IMR-90 (cell line): ENCODE results near the gene NPL. TPM values are rescaled to one million over a fixed set of nuclear protein-coding genes. Genes with fewer than 3 reads are reported as not detected.

Source experiments
- polyA plus RNA-seq, 3 experiments: library from polyadenylated mRNA; depleted of rRNA; stranded (reverse); fragments of >200 nt; gene quantifications; 2 replicates each; pipeline ENCODE4 v1.2.3, GENCODE V29; 2012; ENCODE audit warnings: low replicate concordance in 1 of 3
- total RNA-seq: library from RNA; depleted of rRNA; stranded (reverse); fragments of >200 nt; gene quantifications from 2 replicates; pipeline ENCODE4 v1.2.3, GENCODE V29; 2012; rRNA removed

Gene NPL
- total and polyA plus RNA-seq, 2 of the 4 experiments (the other 2 are of a cell fraction): 0.36 to 0.68 TPM

Other genes with a start within 250 kb of the NPL start
- 6.4 and 6.5 TPM in 2 replicates for gene RNASEL, start 200.5 kb upstream of the NPL start, total RNA-seq
- gene RNASEL, start 200.5 kb upstream of the NPL start, polyA plus RNA-seq (2012; rRNA removed): 1.8 and 2.5 TPM in 2 replicates
- 0.18 and 0.28 TPM in 2 replicates for gene RGS16, start 185.4 kb upstream of the NPL start, total RNA-seq
- gene RGS16, start 185.4 kb upstream of the NPL start, polyA plus RNA-seq (2012; rRNA removed): 0.15 and 0.16 TPM in 2 replicates
- gene RGS8, start 105.2 kb upstream of the NPL start, total RNA-seq: not detected in 2 replicates
- not detected in 2 replicates for gene RGS8, start 105.2 kb upstream of the NPL start, polyA plus RNA-seq (2012; rRNA removed)
- gene DHX9, start 49.6 kb downstream of the NPL start, total RNA-seq: 211 and 234 TPM in 2 replicates
- 108 and 119 TPM in 2 replicates for gene DHX9, start 49.6 kb downstream of the NPL start, polyA plus RNA-seq (2012; rRNA removed)
- not detected in 2 replicates for gene SHCBP1L, start 163.4 kb downstream of the NPL start, total RNA-seq
- not detected in 2 replicates for gene SHCBP1L, start 163.4 kb downstream of the NPL start, polyA plus RNA-seq (2012; rRNA removed)
- 361 and 394 TPM in 2 replicates for gene LAMC1, start 233.6 kb downstream of the NPL start, total RNA-seq
- 223 and 249 TPM in 2 replicates for gene LAMC1, start 233.6 kb downstream of the NPL start, polyA plus RNA-seq (2012; rRNA removed)